Measurements from ENCODE around the gene SPNS3. TPM values are rescaled to one million over a fixed set of nuclear protein-coding genes. Genes with fewer than 3 reads are reported as not detected.

The SPNS3 gene
- polyA plus RNA-seq, 1 donor (not counting 4 experiments of a cell fraction or from before 2014, with no cell fraction given): not detected

DNA sequence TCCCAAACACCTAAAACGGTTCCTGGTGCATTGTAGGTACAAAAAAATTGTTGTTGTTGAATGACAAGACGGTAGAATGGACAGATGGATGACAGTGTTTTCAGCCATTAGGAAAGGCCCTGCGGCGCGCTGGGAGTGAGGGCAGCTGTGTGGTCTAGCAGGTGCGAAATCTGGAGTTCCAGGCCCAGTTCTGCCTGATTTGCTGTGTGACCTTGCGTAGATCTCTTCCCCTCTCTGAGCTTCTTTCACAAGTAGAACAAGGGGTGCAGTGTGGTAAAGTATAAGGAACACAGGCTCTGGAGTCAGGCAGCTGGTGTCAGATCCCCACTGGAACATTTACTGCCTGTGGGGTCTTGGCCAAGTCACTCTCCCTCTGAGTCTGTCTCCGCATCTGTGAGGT is 90.2 kb downstream of the SPNS3 start:
- Histone ChIP-seq H3K27me3 (ENCODE audit: control insufficient read depth, extremely low read depth, insufficient read depth, low read length) (peaks cover 6% of the 10 kb centered on the region), H3K79me2 (ENCODE audit: control insufficient read depth, insufficient read depth, low read length) (no peaks in the 10 kb centered on the region), H3K9me3 (ENCODE audit: control insufficient read depth, low read depth, low read length) (no peaks in the 10 kb centered on the region), H3K27ac (ENCODE audit: control insufficient read depth, insufficient read depth, low read length) (no peak overlapping the region), H3K4me3 (ENCODE audit: control insufficient read depth in 2 of 3, extremely low read depth in 1 of 3, insufficient read depth in 2 of 3, low read depth in 1 of 3, low read length in 3 of 3) (no peak overlapping the region), H3K36me3 (ENCODE audit: control insufficient read depth in 2 of 2, extremely low read depth in 1 of 2, insufficient read depth in 2 of 2, low read length in 2 of 2) (no peaks in the 10 kb centered on the region), H2AFZ (ENCODE audit: control insufficient read depth, low read length) (no peak overlapping the region), H3K9ac (ENCODE audit: control insufficient read depth, extremely low read depth, insufficient read depth, low read length) (no peak overlapping the region), H4K20me1 (ENCODE audit: control insufficient read depth, extremely low read depth, insufficient read depth, low read length) (no peaks in the 10 kb centered on the region), H3K9me1 (ENCODE audit: control insufficient read depth, extremely low read depth, insufficient read depth, low read length) (no peaks in the 10 kb centered on the region), H3K4me1 (ENCODE audit: control insufficient read depth, extremely low read depth, insufficient read depth, low read length) (peaks cover 12% of the 10 kb centered on the region), H3K4me2 (ENCODE audit: control insufficient read depth, extremely low read depth, insufficient read depth, low read depth, low read length) (no peak overlapping the region)
- dilution Hi-C loops (cut with MboI; ENCODE audit: extremely low pct_ligation_motif_present, low sequenced_read_pairs): no loop called here
- DNase-seq (ENCODE audit: low read depth, low spot score) (no peak), FAIRE-seq (no peak)
- TF ChIP-seq, protein P1, sequence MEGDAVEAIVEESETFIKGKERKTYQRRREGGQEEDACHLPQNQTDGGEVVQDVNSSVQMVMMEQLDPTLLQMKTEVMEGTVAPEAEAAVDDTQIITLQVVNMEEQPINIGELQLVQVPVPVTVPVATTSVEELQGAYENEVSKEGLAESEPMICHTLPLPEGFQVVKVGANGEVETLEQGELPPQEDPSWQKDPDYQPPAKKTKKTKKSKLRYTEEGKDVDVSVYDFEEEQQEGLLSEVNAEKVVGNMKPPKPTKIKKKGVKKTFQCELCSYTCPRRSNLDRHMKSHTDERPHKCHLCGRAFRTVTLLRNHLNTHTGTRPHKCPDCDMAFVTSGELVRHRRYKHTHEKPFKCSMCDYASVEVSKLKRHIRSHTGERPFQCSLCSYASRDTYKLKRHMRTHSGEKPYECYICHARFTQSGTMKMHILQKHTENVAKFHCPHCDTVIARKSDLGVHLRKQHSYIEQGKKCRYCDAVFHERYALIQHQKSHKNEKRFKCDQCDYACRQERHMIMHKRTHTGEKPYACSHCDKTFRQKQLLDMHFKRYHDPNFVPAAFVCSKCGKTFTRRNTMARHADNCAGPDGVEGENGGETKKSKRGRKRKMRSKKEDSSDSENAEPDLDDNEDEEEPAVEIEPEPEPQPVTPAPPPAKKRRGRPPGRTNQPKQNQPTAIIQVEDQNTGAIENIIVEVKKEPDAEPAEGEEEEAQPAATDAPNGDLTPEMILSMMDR (optimal IDR thresholded peaks at IDR 0.05 in 1 of 3, IDR thresholded peaks at IDR 0.05 in 1 of 3, conservative IDR thresholded peaks at IDR 0.05 in 1 of 3; ENCODE audit: extremely low read depth in 1 of 3, insufficient read depth in 2 of 3, low read length in 3 of 3): no peak
- TF ChIP-seq EZH2 (IDR thresholded peaks at IDR 0.05; ENCODE audit: low read length): no peak

DNA sequence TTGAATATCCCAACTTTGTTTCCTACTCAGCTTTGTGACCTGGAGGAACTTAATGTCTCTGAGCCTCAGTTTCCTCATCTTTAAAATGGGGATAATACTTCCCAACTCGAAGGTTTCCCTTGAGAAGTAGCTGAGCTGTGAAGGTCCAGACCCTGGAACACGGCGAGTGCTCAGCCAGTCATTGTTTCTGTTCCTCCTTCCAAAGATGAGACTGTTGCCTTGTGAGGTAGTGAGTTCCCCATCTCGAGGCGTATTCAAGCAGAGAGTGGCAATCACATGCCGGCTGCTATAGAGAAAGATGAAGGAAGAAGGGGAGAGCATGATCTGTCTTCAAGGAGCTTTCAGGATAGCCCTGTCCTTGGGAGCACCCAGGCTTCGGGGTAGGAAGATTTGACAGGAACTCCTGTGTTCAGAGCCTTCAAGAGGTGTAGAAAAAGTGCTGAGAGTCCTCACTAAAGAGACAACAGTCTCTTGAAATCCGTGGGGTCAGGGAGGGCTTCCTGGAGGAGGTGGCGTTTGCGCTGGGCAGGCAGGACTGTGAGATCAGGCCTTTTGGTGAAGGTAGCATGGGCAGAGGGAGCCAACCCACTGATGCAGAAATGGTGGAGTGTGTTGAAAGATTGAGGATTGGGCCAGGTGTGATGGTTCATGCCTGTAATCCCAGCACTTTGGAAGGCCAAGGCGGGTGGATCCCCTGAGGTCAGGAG is 92.1 kb downstream of the SPNS3 start:
- Histone ChIP-seq H3K4me3 (ENCODE audit: control insufficient read depth in 2 of 3, extremely low read depth in 1 of 3, insufficient read depth in 2 of 3, low read depth in 1 of 3, low read length in 3 of 3) (no peak overlapping the region), H3K79me2 (ENCODE audit: control insufficient read depth, insufficient read depth, low read length) (no peaks in the 10 kb centered on the region), H3K9me1 (ENCODE audit: control insufficient read depth, extremely low read depth, insufficient read depth, low read length) (no peaks in the 10 kb centered on the region), H3K4me2 (ENCODE audit: control insufficient read depth, extremely low read depth, insufficient read depth, low read depth, low read length) (no peak overlapping the region), H3K9ac (ENCODE audit: control insufficient read depth, extremely low read depth, insufficient read depth, low read length) (no peak overlapping the region), H3K4me1 (ENCODE audit: control insufficient read depth, extremely low read depth, insufficient read depth, low read length) (peaks cover 10% of the 10 kb centered on the region), H2AFZ (ENCODE audit: control insufficient read depth, low read length) (no peak overlapping the region), H3K27ac (ENCODE audit: control insufficient read depth, insufficient read depth, low read length) (no peak overlapping the region), H3K36me3 (ENCODE audit: control insufficient read depth in 2 of 2, extremely low read depth in 1 of 2, insufficient read depth in 2 of 2, low read length in 2 of 2) (no peaks in the 10 kb centered on the region), H3K27me3 (ENCODE audit: control insufficient read depth, extremely low read depth, insufficient read depth, low read length) (peaks cover 14% of the 10 kb centered on the region), H4K20me1 (ENCODE audit: control insufficient read depth, extremely low read depth, insufficient read depth, low read length) (no peaks in the 10 kb centered on the region), H3K9me3 (ENCODE audit: control insufficient read depth, low read depth, low read length) (no peaks in the 10 kb centered on the region)
- no peak for DNase-seq (ENCODE audit: low read depth, low spot score)
- TF ChIP-seq, protein P1 (optimal IDR thresholded peaks at IDR 0.05 in 1 of 3, IDR thresholded peaks at IDR 0.05 in 1 of 3, conservative IDR thresholded peaks at IDR 0.05 in 1 of 3; ENCODE audit: extremely low read depth in 1 of 3, insufficient read depth in 2 of 3, low read length in 3 of 3): no peak
- TF ChIP-seq EZH2 (IDR thresholded peaks at IDR 0.05; ENCODE audit: low read length): no peak
- no peak for FAIRE-seq
- dilution Hi-C loops (cut with MboI; ENCODE audit: extremely low pct_ligation_motif_present, low sequenced_read_pairs): no loop called here
